B cell (primary cell): ENCODE measurements around the gene ZNF213.

Source experiments
- CTCF ChIP-seq: fragments of 200-600 bp; IDR thresholded peaks from one replicate; pipeline ENCODE4 v1.8.0; 2022; ENCODE audit warnings: antibody characterized with exemption, mild to moderate bottlenecking
- EZH2 ChIP-seq: IDR thresholded peaks from 2 replicates; pipeline ENCODE4 v1.6.1; 2012; ENCODE audit warnings: borderline replicate concordance, low read depth, mild to moderate bottlenecking, moderate library complexity, low read length; ENCODE audit not compliant: insufficient read depth, poor library complexity, severe bottlenecking

- TF ChIP-seq CTCF: no peak
- TF ChIP-seq EZH2: no peak
Measured at GRCh38 chr16:3099395-3099731, 35.5 kb upstream of the ZNF213 start.
